ENCODE measurements around the gene SUOX. TPM values are rescaled to one million over a fixed set of nuclear protein-coding genes. Genes with fewer than 3 reads are reported as not detected.
"Not testable (repeated sequence)": the region's sequence is repeated elsewhere in the genome, so short reads cannot be mapped to it uniquely, and the experiment has no call there.

SUOX gene
- total RNA-seq, 1 donor from 2014 or later = 2.1 TPM

- H3K36me3 ChIP-seq (ENCODE audit: control insufficient read depth, insufficient read depth, low read length) = peaks cover 4% of the 10 kb centered on the region
- H3K4me3 ChIP-seq (ENCODE audit: low read depth, low read length) = peak overlapping the region; percentile 97
- H3K27me3 ChIP-seq (ENCODE audit: control insufficient read depth, insufficient read depth, low read length) = no peaks in the 10 kb centered on the region
- FAIRE-seq (no peak), DNase-seq (ENCODE audit: low read depth) (no peak)
- TF ChIP-seq, protein P1, sequence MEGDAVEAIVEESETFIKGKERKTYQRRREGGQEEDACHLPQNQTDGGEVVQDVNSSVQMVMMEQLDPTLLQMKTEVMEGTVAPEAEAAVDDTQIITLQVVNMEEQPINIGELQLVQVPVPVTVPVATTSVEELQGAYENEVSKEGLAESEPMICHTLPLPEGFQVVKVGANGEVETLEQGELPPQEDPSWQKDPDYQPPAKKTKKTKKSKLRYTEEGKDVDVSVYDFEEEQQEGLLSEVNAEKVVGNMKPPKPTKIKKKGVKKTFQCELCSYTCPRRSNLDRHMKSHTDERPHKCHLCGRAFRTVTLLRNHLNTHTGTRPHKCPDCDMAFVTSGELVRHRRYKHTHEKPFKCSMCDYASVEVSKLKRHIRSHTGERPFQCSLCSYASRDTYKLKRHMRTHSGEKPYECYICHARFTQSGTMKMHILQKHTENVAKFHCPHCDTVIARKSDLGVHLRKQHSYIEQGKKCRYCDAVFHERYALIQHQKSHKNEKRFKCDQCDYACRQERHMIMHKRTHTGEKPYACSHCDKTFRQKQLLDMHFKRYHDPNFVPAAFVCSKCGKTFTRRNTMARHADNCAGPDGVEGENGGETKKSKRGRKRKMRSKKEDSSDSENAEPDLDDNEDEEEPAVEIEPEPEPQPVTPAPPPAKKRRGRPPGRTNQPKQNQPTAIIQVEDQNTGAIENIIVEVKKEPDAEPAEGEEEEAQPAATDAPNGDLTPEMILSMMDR (IDR thresholded peaks at IDR 0.05; ENCODE audit: insufficient read depth, low read length, severe bottlenecking) = no peak
Measured at GRCh38 chr12:56040963-56041551, 44.0 kb downstream of the SUOX start.

DNA sequence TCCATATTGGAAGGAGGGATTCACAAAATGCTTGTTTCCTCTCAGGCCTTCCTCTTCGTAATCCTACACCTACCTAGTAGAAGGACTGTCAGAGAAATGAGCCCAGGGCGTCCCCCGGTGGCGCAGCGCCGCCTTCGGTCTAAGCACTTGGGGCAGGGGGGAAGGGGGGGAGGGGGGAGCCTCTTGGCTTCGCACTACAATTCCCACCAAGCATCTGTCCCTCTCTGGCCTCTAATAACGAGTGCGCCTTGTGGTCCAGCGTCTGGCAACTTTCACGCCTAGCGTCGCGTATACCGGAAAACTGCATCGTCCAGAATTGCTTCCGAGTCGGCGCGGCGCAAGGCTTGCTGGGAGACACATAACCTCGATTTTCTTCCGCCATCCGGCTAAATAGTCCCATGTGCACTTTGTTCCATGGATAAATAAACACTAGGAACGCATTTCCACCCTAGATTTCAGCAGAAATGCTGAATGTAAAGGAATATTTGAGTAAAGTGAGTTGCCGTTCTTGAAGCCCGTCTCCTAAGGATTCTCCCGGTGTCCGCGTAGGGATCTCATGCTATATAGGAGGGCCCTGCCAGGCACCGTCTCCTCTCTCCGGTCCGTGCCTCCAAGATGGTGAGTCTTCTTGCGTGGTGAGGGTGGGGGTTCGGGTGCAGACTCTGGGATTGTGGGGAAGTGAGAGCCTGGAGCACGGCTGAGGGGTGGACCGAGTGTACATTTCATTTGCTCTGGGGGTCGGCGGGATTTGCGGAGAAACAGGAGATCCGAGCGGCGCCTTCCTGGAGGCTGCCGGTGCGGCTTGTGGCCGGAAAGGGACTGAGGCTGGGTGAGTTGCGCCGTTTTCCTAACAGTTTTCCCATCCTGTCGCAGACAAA lies 44.7 kb downstream of the SUOX start, which contains the start of gene RPS26:
Gene RPS26, plus strand, starts transcription at position 367 of the 878 bp plus-strand sequence. Its CDS starts 249 bp downstream, at position 616.
- DNase-seq (ENCODE audit: low read depth) (peak; percentile 95), FAIRE-seq (no peak)
- peak within 1 kb of the TSS; percentile 97 for H3K4me3 ChIP-seq (ENCODE audit: low read depth, low read length)
- TF ChIP-seq, protein P1 (IDR thresholded peaks at IDR 0.05; ENCODE audit: insufficient read depth, low read length, severe bottlenecking) = peak; percentile 36
- H3K27me3 ChIP-seq (ENCODE audit: control insufficient read depth, insufficient read depth, low read length) = no peaks in the 10 kb centered on the region
- H3K36me3 ChIP-seq (ENCODE audit: control insufficient read depth, insufficient read depth, low read length) = peaks cover 4% of the 10 kb centered on the region

- H3K36me3 ChIP-seq (ENCODE audit: control insufficient read depth, insufficient read depth, low read length); H3K27me3 ChIP-seq (ENCODE audit: control insufficient read depth, insufficient read depth, low read length); DNase-seq (ENCODE audit: low read depth); FAIRE-seq: not testable (repeated sequence)
- peak overlapping the region; percentile 97 for H3K4me3 ChIP-seq (ENCODE audit: low read depth, low read length)
Measured at GRCh38 chr12:56042430-56042813, 45.3 kb downstream of the SUOX start.

GRCh38 chr12:56042843-56043242 lies 45.8 kb downstream of the SUOX start:
- Histone ChIP-seq H3K36me3 (ENCODE audit: control insufficient read depth, insufficient read depth, low read length) (peaks cover 4% of the 10 kb centered on the region), H3K4me3 (ENCODE audit: low read depth, low read length) (peak overlapping the region; percentile 97), H3K27me3 (ENCODE audit: control insufficient read depth, insufficient read depth, low read length) (no peaks in the 10 kb centered on the region)
- FAIRE-seq (no peak), DNase-seq (ENCODE audit: low read depth) (no peak)
- TF ChIP-seq, protein P1 (IDR thresholded peaks at IDR 0.05; ENCODE audit: insufficient read depth, low read length, severe bottlenecking) = no peak

DNA sequence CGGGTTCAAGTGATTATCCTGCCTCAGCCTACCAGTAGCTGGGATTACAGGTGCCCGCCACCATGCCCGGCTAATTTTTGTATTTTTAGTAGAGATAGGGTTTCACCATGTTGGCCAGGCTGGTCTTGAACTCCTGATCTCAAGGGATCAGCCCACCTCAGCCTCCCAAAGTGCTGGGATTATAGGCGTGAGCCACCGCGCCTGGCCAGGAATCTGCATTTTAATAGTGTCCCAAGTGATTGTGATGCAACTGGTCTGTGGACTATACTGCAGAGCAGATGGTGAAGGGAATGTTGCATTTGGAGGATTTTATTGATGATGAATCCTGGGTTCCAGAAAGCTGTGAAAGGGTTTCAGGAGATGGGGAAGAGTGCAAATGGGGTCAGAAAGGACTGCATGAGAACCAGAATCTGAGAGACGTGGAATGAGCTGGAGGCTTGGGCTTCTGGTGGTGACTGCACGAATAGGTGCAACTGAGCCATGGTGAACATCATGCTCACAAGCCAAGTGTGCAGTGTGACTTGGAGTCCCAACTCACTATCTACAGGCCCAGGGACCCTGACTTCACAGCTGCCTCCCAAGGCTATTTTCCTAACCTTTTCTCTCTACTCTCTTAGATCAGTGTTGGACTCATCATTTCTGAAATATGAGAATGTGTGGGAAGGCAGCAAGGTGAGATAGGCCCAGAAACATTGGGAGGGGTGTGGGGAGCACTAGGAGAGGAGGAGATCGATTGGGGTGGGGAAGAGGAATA lies 49.1 kb downstream of the SUOX start:
- Histone ChIP-seq H3K36me3 (ENCODE audit: control insufficient read depth, insufficient read depth, low read length) (peaks cover 4% of the 10 kb centered on the region), H3K4me3 (ENCODE audit: low read depth, low read length) (no peak overlapping the region), H3K27me3 (ENCODE audit: control insufficient read depth, insufficient read depth, low read length) (no peaks in the 10 kb centered on the region)
- FAIRE-seq = no peak
- TF ChIP-seq, protein P1 (IDR thresholded peaks at IDR 0.05; ENCODE audit: insufficient read depth, low read length, severe bottlenecking) = no peak
- DNase-seq (ENCODE audit: low read depth) = no peak

DNA sequence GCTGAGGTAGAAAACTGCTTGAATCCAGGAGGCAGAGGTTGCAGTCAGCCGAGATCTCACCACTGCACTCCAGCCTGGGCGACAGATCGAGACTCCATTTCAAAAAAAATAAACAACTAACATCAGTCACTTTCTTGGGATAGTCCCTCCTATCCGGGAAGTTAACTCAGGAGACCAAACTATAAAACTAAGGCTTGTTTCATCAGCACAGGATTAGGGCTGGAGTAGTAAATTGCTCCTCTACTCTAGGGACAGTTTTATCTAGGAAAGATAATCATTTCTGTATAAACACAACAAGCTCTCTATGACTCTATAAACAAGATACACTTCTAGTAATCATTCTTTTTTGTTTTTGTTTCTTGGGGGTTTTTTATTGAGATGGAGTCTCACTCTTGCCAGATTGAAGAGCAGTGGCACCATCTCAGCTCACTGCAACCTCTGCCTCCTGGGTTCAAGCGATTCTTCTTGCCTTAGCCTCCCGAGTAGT lies 56.4 kb downstream of the SUOX start:
- H3K27me3 ChIP-seq (ENCODE audit: control insufficient read depth, insufficient read depth, low read length) = no peaks in the 10 kb centered on the region
- FAIRE-seq (no peak), DNase-seq (ENCODE audit: low read depth) (no peak)
- no peaks in the 10 kb centered on the region for H3K36me3 ChIP-seq (ENCODE audit: control insufficient read depth, insufficient read depth, low read length)
- H3K4me3 ChIP-seq (ENCODE audit: low read depth, low read length) = no peak overlapping the region
- TF ChIP-seq, protein P1 (IDR thresholded peaks at IDR 0.05; ENCODE audit: insufficient read depth, low read length, severe bottlenecking) = no peak

Data from bronchial epithelial cell (primary cell).